OCI-LY1 (cell line): Measurements from ENCODE around the gene LGR5.

Source experiments
- H2AFZ ChIP-seq: fragments of 200-600 bp; sonication (generic), shearing (Covaris generic); 2 replicates; pipeline ENCODE4 v1.6.0; 2014; ENCODE audit warnings: antibody characterized with exemption, mild to moderate bottlenecking, low read length
- H3F3A ChIP-seq: fragments of 200-600 bp; sonication (generic), shearing (Covaris generic); 2 replicates; pipeline ENCODE4 v1.6.0; 2014; ENCODE audit warnings: mild to moderate bottlenecking, antibody characterized with exemption, low read length, moderate library complexity; ENCODE audit not compliant: insufficient read depth
- H3K27ac ChIP-seq: fragments of 200-600 bp; sonication (generic); 2 replicates; pipeline ENCODE4 v1.5.1; 2014; ENCODE audit warnings: low read length, mixed run types, mild to moderate bottlenecking, low read depth; ENCODE audit not compliant: poor library complexity, severe bottlenecking
- H3K27me3 ChIP-seq: fragments of 200-600 bp; sonication (generic); 2 replicates; pipeline ENCODE4 v1.6.0; 2014; ENCODE audit warnings: antibody characterized with exemption, mild to moderate bottlenecking, low read length, moderate library complexity; ENCODE audit not compliant: insufficient read depth
- H3K36me3 ChIP-seq: fragments of 200-600 bp; sonication (generic); 2 replicates; pipeline ENCODE4 v1.6.1; 2014; ENCODE audit warnings: mild to moderate bottlenecking, antibody characterized with exemption, low read length, moderate library complexity, mixed read lengths; ENCODE audit not compliant: insufficient read depth
- H3K4me1 ChIP-seq: fragments of 200-600 bp; sonication (generic); 2 replicates; pipeline ENCODE4 v1.5.1; 2014; ENCODE audit warnings: mild to moderate bottlenecking, low read length, moderate library complexity; ENCODE audit not compliant: insufficient read depth, severe bottlenecking
- H3K4me2 ChIP-seq: fragments of 200-600 bp; sonication (generic), shearing (Covaris generic); 2 replicates; pipeline ENCODE4 v1.6.1; 2014; ENCODE audit warnings: low read length
- H3K4me3 ChIP-seq: fragments of 200-600 bp; sonication (generic); 2 replicates; pipeline ENCODE4 v1.5.1; 2014; ENCODE audit warnings: low read length, low read depth, mild to moderate bottlenecking, mixed read lengths; ENCODE audit not compliant: poor library complexity, severe bottlenecking
- H3K79me2 ChIP-seq: fragments of 200-600 bp; shearing (Covaris generic); 2 replicates; pipeline ENCODE4 v1.6.1; 2016; ENCODE audit warnings: mixed run types, low read length, mixed read lengths; ENCODE audit not compliant: insufficient read depth
- H3K9ac ChIP-seq: fragments of 200-600 bp; sonication (generic), shearing (Covaris generic); 2 replicates; pipeline ENCODE4 v1.6.1; 2014; ENCODE audit warnings: mild to moderate bottlenecking, low read length, mixed read lengths
- H3K9me2 ChIP-seq: fragments of 200-600 bp; sonication (generic), shearing (Covaris generic); 2 replicates; pipeline ENCODE4 v1.6.1; 2014; ENCODE audit warnings: low read depth, mild to moderate bottlenecking, low read length, mixed read lengths
- H3K9me3 ChIP-seq: fragments of 200-600 bp; shearing (Covaris generic); 2 replicates; pipeline ENCODE4 v1.6.1; 2014; ENCODE audit warnings: low read length, mixed read lengths
- H4K20me1 ChIP-seq: fragments of 200-600 bp; sonication (generic), shearing (Covaris generic); 2 replicates; pipeline ENCODE4 v1.6.0; 2016; ENCODE audit warnings: mild to moderate bottlenecking, low read length; ENCODE audit not compliant: insufficient read depth
- EZH2 ChIP-seq: fragments of 200-600 bp; sonication (generic), shearing (Covaris generic); IDR thresholded peaks from 2 replicates; pipeline ENCODE4 v1.8.0; 2017; ENCODE audit warnings: borderline replicate concordance, mixed run types, mild to moderate bottlenecking, antibody characterized with exemption, low read length, moderate library complexity, mixed read lengths
- TF ChIP-seq, protein P1 (sequence below): fragments of 200-600 bp; sonication (generic), shearing (Covaris generic); IDR thresholded peaks from 2 replicates; pipeline ENCODE4 v1.5.1; 2017; ENCODE audit warnings: mild to moderate bottlenecking, antibody characterized with exemption, low read length, moderate library complexity, mixed read lengths

LGR5 gene

GRCh38 chr12:71442567-71442931, 3.0 kb downstream of the LGR5 start:
- H3K4me1 ChIP-seq = no peaks in the 10 kb centered on the region
- no peaks in the 10 kb centered on the region for H3K79me2 ChIP-seq
- no peak for TF ChIP-seq EZH2
- TF ChIP-seq, protein P1, sequence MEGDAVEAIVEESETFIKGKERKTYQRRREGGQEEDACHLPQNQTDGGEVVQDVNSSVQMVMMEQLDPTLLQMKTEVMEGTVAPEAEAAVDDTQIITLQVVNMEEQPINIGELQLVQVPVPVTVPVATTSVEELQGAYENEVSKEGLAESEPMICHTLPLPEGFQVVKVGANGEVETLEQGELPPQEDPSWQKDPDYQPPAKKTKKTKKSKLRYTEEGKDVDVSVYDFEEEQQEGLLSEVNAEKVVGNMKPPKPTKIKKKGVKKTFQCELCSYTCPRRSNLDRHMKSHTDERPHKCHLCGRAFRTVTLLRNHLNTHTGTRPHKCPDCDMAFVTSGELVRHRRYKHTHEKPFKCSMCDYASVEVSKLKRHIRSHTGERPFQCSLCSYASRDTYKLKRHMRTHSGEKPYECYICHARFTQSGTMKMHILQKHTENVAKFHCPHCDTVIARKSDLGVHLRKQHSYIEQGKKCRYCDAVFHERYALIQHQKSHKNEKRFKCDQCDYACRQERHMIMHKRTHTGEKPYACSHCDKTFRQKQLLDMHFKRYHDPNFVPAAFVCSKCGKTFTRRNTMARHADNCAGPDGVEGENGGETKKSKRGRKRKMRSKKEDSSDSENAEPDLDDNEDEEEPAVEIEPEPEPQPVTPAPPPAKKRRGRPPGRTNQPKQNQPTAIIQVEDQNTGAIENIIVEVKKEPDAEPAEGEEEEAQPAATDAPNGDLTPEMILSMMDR = no peak
- no peak overlapping the region for H3K4me2 ChIP-seq
- no peak overlapping the region for H3K9ac ChIP-seq
- no peaks in the 10 kb centered on the region for H3K27me3 ChIP-seq
- H3K9me3 ChIP-seq = no peaks in the 10 kb centered on the region
- H3F3A ChIP-seq = no peaks in the 10 kb centered on the region
- H3K36me3 ChIP-seq = no peaks in the 10 kb centered on the region
- no peaks in the 10 kb centered on the region for H4K20me1 ChIP-seq
- H3K4me3 ChIP-seq = no peak overlapping the region
- no peaks in the 10 kb centered on the region for H3K9me2 ChIP-seq
- H3K27ac ChIP-seq = no peak overlapping the region
- no peak overlapping the region for H2AFZ ChIP-seq

- Histone ChIP-seq H3K4me3 (no peak overlapping the region), H3F3A (no peaks in the 10 kb centered on the region), H3K79me2 (no peaks in the 10 kb centered on the region), H3K36me3 (no peaks in the 10 kb centered on the region), H3K4me1 (no peaks in the 10 kb centered on the region), H3K27me3 (no peaks in the 10 kb centered on the region), H3K27ac (no peak overlapping the region), H4K20me1 (no peaks in the 10 kb centered on the region), H3K9ac (no peak overlapping the region), H3K4me2 (no peak overlapping the region), H3K9me2 (no peaks in the 10 kb centered on the region), H2AFZ (no peak overlapping the region), H3K9me3 (no peaks in the 10 kb centered on the region)
- TF ChIP-seq EZH2 = no peak
- TF ChIP-seq, protein P1 = no peak
Measured at GRCh38 chr12:71445071-71445470, 5.5 kb downstream of the LGR5 start.

- TF ChIP-seq, protein P1 = no peak
- no peak for TF ChIP-seq EZH2
- no peak overlapping the region for H3K4me2 ChIP-seq
- no peak overlapping the region for H3K9ac ChIP-seq
- H3K27ac ChIP-seq = no peak overlapping the region
- no peaks in the 10 kb centered on the region for H3K9me3 ChIP-seq
- no peaks in the 10 kb centered on the region for H3K79me2 ChIP-seq
- H3K9me2 ChIP-seq = no peaks in the 10 kb centered on the region
- H3K4me3 ChIP-seq = no peak overlapping the region
- no peaks in the 10 kb centered on the region for H3K36me3 ChIP-seq
- no peaks in the 10 kb centered on the region for H3K27me3 ChIP-seq
- H3F3A ChIP-seq = no peaks in the 10 kb centered on the region
- no peak overlapping the region for H2AFZ ChIP-seq
- no peaks in the 10 kb centered on the region for H3K4me1 ChIP-seq
- H4K20me1 ChIP-seq = no peaks in the 10 kb centered on the region
Measured at GRCh38 chr12:71447691-71448132, 8.1 kb downstream of the LGR5 start.
